C4-2B (cell line): Measurements from ENCODE around the gene SPSB4.

ENCODE experiments used
- ZFX ChIP-seq: fragments of 450-650 bp; IDR thresholded peaks from 2 replicates; pipeline ENCODE4 v1.6.1; 2017
- TF ChIP-seq, protein P1 (sequence below): fragments of 450-650 bp; conservative IDR thresholded peaks from 2 replicates; pipeline ENCODE4 v1.5.1; 2017; ENCODE audit warnings: mild to moderate bottlenecking

GRCh38 chr3:141078200-141078599 is 27.1 kb downstream of the SPSB4 start:
- TF ChIP-seq, protein P1, sequence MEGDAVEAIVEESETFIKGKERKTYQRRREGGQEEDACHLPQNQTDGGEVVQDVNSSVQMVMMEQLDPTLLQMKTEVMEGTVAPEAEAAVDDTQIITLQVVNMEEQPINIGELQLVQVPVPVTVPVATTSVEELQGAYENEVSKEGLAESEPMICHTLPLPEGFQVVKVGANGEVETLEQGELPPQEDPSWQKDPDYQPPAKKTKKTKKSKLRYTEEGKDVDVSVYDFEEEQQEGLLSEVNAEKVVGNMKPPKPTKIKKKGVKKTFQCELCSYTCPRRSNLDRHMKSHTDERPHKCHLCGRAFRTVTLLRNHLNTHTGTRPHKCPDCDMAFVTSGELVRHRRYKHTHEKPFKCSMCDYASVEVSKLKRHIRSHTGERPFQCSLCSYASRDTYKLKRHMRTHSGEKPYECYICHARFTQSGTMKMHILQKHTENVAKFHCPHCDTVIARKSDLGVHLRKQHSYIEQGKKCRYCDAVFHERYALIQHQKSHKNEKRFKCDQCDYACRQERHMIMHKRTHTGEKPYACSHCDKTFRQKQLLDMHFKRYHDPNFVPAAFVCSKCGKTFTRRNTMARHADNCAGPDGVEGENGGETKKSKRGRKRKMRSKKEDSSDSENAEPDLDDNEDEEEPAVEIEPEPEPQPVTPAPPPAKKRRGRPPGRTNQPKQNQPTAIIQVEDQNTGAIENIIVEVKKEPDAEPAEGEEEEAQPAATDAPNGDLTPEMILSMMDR: no peak
- TF ChIP-seq ZFX: no peak
